IPS DF 6.9 (cell line): ENCODE data around the gene HTR2A.

Experiments used
- DNase-seq: peaks from one replicate; pipeline ENCODE4 v3.0.0-alpha.2; 2013; ENCODE audit warnings: low read depth, low spot score
- H3K27ac ChIP-seq: one replicate; pipeline ENCODE4 v1.5.1; 2013; ENCODE audit warnings: low read length, control low read depth
- H3K27me3 ChIP-seq: 2 replicates; pipeline ENCODE4 v1.6.1; 2013; ENCODE audit warnings: mild to moderate bottlenecking, low read length; ENCODE audit not compliant: control insufficient read depth, insufficient read depth
- H3K36me3 ChIP-seq: 2 replicates; pipeline ENCODE4 v1.6.1; 2013; ENCODE audit warnings: low read length; ENCODE audit not compliant: control insufficient read depth, insufficient read depth
- H3K4me1 ChIP-seq: 2 replicates; pipeline ENCODE4 v1.6.1; 2013; ENCODE audit warnings: low read length; ENCODE audit not compliant: control insufficient read depth, insufficient read depth
- H3K4me3 ChIP-seq: 2 replicates; pipeline ENCODE4 v1.5.1; 2013; ENCODE audit warnings: mild to moderate bottlenecking, low read length
- H3K9me3 ChIP-seq: 2 replicates; pipeline ENCODE4 v1.6.1; 2013; ENCODE audit warnings: low read length, inconsistent platforms; ENCODE audit not compliant: control insufficient read depth, insufficient read depth
- WGBS: extraction: QIAGEN DNeasy Blood & Tissue Kit; methylation state at CpG from one replicate; pipeline ENCODE4 v1.1.7; 2013; ENCODE audit warnings: mixed read lengths, missing lambda C conversion rate; ENCODE audit not compliant: insufficient read length, insufficient coverage; 5-methylcytosine and 5-hydroxymethylcytosine counted together

HTR2A gene

GRCh38 chr13:46903748-46904147, 6.9 kb upstream of the HTR2A start:
- Histone ChIP-seq H3K36me3 (no peaks in the 10 kb centered on the region), H3K27me3 (no peaks in the 10 kb centered on the region), H3K9me3 (no peaks in the 10 kb centered on the region), H3K4me1 (no peaks in the 10 kb centered on the region), H3K27ac (no peak overlapping the region), H3K4me3 (no peak overlapping the region)
- WGBS: no CpG with 5 or more reads among the region's 1 CpG
- DNase-seq: no peak

GRCh38 chr13:46901721-46902120, 4.9 kb upstream of the HTR2A start:
- H3K27me3 ChIP-seq: no peaks in the 10 kb centered on the region
- DNase-seq: no peak
- no peaks in the 10 kb centered on the region for H3K36me3 ChIP-seq
- no peaks in the 10 kb centered on the region for H3K4me1 ChIP-seq
- WGBS: no CpG with 5 or more reads among the region's 1 CpG
- no peak overlapping the region for H3K27ac ChIP-seq
- H3K9me3 ChIP-seq: no peaks in the 10 kb centered on the region
- no peak overlapping the region for H3K4me3 ChIP-seq

GRCh38 chr13:46899801-46900200, 2.9 kb upstream of the HTR2A start:
- no peak for DNase-seq
- no CpG with 5 or more reads among the region's 5 CpGs for WGBS
- Histone ChIP-seq H3K9me3 (no peaks in the 10 kb centered on the region), H3K4me3 (no peak overlapping the region; the same call in 1 of the 2 replicates), H3K36me3 (no peaks in the 10 kb centered on the region), H3K27ac (no peak overlapping the region), H3K4me1 (no peaks in the 10 kb centered on the region), H3K27me3 (no peaks in the 10 kb centered on the region)

- Histone ChIP-seq H3K27me3 (no peaks in the 10 kb centered on the region), H3K36me3 (no peaks in the 10 kb centered on the region), H3K4me1 (no peaks in the 10 kb centered on the region; the same call in 1 of the 2 replicates), H3K27ac (no peak overlapping the region), H3K4me3 (no peak overlapping the region), H3K9me3 (no peaks in the 10 kb centered on the region)
- WGBS: no CpG with 5 or more reads among the region's 8 CpGs
- DNase-seq: no peak
Observed at GRCh38 chr13:46895381-46895780, 1.5 kb downstream of the HTR2A start.

- H3K9me3 ChIP-seq: no peaks in the 10 kb centered on the region
- no peak overlapping the region for H3K27ac ChIP-seq
- H3K4me3 ChIP-seq: no peak overlapping the region; the same call in 1 of the 2 replicates
- H3K27me3 ChIP-seq: no peaks in the 10 kb centered on the region
- H3K4me1 ChIP-seq: no peaks in the 10 kb centered on the region; the same call in 1 of the 2 replicates
- H3K36me3 ChIP-seq: no peaks in the 10 kb centered on the region
- DNase-seq: no peak
Observed at GRCh38 chr13:46894568-46894967, 2.3 kb downstream of the HTR2A start.

GRCh38 chr13:46893798-46894560, 2.9 kb downstream of the HTR2A start:
- no CpG with 5 or more reads among the region's 34 CpGs for WGBS
- H3K9me3 ChIP-seq: no peaks in the 10 kb centered on the region
- H3K27ac ChIP-seq: no peak overlapping the region
- no peak for DNase-seq
- H3K4me3 ChIP-seq: peak overlapping the region; percentile 42; the same call in 1 of the 2 replicates
- H3K4me1 ChIP-seq: no peaks in the 10 kb centered on the region; the same call in 1 of the 2 replicates
- no peaks in the 10 kb centered on the region for H3K36me3 ChIP-seq
- H3K27me3 ChIP-seq: no peaks in the 10 kb centered on the region

GRCh38 chr13:46893221-46893740, 3.6 kb downstream of the HTR2A start:
- no peaks in the 10 kb centered on the region for H3K9me3 ChIP-seq
- no peak overlapping the region for H3K27ac ChIP-seq
- no peak overlapping the region for H3K4me3 ChIP-seq
- no peaks in the 10 kb centered on the region for H3K36me3 ChIP-seq
- no peak for DNase-seq
- no CpG with 5 or more reads among the region's 4 CpGs for WGBS
- no peaks in the 10 kb centered on the region; the same call in 1 of the 2 replicates for H3K4me1 ChIP-seq
- no peaks in the 10 kb centered on the region for H3K27me3 ChIP-seq

- Histone ChIP-seq H3K36me3 (no peaks in the 10 kb centered on the region), H3K27ac (no peak overlapping the region), H3K9me3 (no peaks in the 10 kb centered on the region), H3K4me3 (no peak overlapping the region), H3K27me3 (no peaks in the 10 kb centered on the region), H3K4me1 (no peaks in the 10 kb centered on the region)
- WGBS: no CpG with 5 or more reads among the region's 4 CpGs
- no peak for DNase-seq
Observed at GRCh38 chr13:46885018-46885417, 11.8 kb downstream of the HTR2A start.

- DNase-seq: no peak
- H3K4me1 ChIP-seq: no peaks in the 10 kb centered on the region
- H3K9me3 ChIP-seq: no peaks in the 10 kb centered on the region
- no CpG with 5 or more reads among the region's 3 CpGs for WGBS
- H3K4me3 ChIP-seq: no peak overlapping the region
- H3K27ac ChIP-seq: no peak overlapping the region
- H3K27me3 ChIP-seq: no peaks in the 10 kb centered on the region
- H3K36me3 ChIP-seq: no peaks in the 10 kb centered on the region
Observed at GRCh38 chr13:46884531-46884930, 12.3 kb downstream of the HTR2A start.

- Histone ChIP-seq H3K27ac (no peak overlapping the region), H3K4me1 (no peaks in the 10 kb centered on the region), H3K27me3 (no peaks in the 10 kb centered on the region), H3K36me3 (no peaks in the 10 kb centered on the region), H3K9me3 (no peaks in the 10 kb centered on the region), H3K4me3 (no peak overlapping the region)
- no CpG with 5 or more reads among the region's 2 CpGs for WGBS
- DNase-seq: no peak
Observed at GRCh38 chr13:46881621-46882020, 15.2 kb downstream of the HTR2A start.

- Histone ChIP-seq H3K27me3 (no peaks in the 10 kb centered on the region), H3K36me3 (no peaks in the 10 kb centered on the region), H3K27ac (no peak overlapping the region), H3K4me3 (no peak overlapping the region), H3K4me1 (no peaks in the 10 kb centered on the region), H3K9me3 (no peaks in the 10 kb centered on the region)
- no peak for DNase-seq
- WGBS: no CpG with 5 or more reads among the region's 5 CpGs
Observed at GRCh38 chr13:46874006-46874405, 22.8 kb downstream of the HTR2A start.
